ENCODE results near the gene TPRN. TPM values are rescaled to one million over a fixed set of nuclear protein-coding genes. Genes with fewer than 3 reads are reported as not detected.

Gene TPRN
- polyA plus RNA-seq, 4 donors = 34.1 to 98.4 (median 65.9) TPM

DNA sequence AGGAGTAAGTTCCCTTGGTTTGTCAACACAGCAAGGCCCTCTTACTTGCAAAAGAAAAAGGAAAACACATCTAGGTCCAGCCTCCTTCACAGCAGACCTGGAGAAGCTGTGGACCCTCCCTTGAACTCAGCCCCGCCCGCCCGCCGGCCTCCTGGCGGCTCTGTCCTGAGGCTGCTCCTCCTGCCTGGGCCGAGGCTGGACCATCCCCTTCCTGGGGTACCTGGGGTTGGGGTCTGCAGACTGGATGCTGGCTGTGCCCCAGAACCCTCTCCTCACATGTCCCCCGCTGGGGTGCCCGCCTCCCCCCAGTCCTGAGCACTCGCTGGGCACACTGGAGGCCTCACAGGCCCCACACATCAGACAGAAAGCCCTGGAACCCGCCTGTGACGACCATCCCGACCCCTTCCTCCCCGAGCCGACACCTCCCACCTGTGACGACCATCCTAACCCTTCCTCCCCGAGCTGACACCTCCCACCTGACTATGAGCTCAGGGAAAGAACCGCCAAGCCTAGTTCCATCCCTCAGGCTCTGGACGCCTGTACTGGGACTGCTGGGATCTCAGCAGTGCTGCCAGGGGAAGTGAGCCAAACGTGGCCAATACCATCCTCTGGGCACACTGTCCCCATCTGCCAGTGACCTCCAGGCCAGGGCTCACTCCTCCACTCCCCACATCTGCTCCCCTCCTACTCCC lies 21.5 kb downstream of the TPRN start:
- H3K36me3 ChIP-seq (ENCODE audit: control insufficient read depth in 3 of 3, insufficient read depth in 2 of 3, low read depth in 1 of 3, low read length in 3 of 3) = peaks cover 16 to 74% (median 23%) of the 10 kb centered on the region in 3 donors
- no peak for FAIRE-seq
- WGBS, 3 donors = 90 to 93% (median 92%) methylated on average over 19 of the region's 19 CpGs

DNA sequence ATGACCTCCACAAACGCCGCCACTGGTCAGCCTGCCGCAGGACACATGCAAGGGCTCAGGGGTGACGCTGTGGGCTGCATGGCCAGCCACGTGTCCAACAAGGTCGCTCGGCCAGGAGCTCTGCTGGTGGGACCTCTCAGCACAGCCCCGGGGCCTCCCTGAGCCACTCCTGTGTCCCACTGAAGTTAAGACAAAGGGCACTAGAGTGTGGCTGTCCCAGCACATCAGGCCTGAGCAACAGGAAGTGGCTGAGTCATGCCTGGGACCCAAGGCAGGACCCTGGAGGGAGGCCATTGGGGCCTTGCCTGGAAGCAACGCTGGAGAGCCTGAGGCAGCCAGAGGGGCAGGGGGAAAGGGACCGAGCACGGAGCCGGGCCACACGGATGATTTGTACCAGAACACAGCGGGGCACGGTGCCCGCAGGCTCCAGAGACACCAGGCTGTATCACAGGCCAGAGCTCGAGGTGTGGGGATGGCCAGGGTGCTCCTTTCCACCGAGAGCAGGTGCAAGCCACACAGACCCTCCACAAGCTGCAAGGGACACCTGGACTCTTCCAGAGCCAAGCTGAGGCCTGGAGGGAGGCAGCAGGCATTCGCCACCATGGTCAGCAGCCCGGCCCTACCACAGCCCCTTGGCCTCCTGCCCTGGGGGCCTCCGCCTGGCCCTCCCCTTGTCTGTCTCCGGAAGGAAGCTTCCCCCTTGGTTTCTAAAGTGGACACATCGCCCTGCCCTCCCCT lies 22.2 kb downstream of the TPRN start:
- FAIRE-seq (no peak), DNase-seq (no peak)
- Histone ChIP-seq H3K27me3 (ENCODE audit: control insufficient read depth in 3 of 3, insufficient read depth in 3 of 3, low read length in 3 of 3) (peaks cover 0 to 6% (median 2%) of the 10 kb centered on the region in 3 donors), H3K4me3 (ENCODE audit: low read depth in 1 of 3, low read length in 3 of 3) (no peak overlapping the region), H3K27ac (ENCODE audit: low read depth in 1 of 3, low read length in 2 of 3) (no peak overlapping the region), H3K4me1 (ENCODE audit: control insufficient read depth in 3 of 3, insufficient read depth in 2 of 3, low read depth in 1 of 3, low read length in 2 of 3) (peaks cover 0 to 3% (median 2%) of the 10 kb centered on the region in 3 donors), H3K9me3 (ENCODE audit: control insufficient read depth in 2 of 2, insufficient read depth in 1 of 2, low read depth in 1 of 2, low read length in 1 of 2) (no peaks in the 10 kb centered on the region), H3K36me3 (ENCODE audit: control insufficient read depth in 3 of 3, insufficient read depth in 2 of 3, low read depth in 1 of 3, low read length in 3 of 3) (peaks cover 13 to 67% (median 19%) of the 10 kb centered on the region in 3 donors)
- WGBS, 3 donors = 92 to 95% (median 92%) methylated on average over 21 to 23 of the region's 23 CpGs

More for the DNA sequence above, 21.5 kb downstream of the TPRN start:
- peaks cover 0 to 3% (median 2%) of the 10 kb centered on the region in 3 donors for H3K4me1 ChIP-seq (ENCODE audit: control insufficient read depth in 3 of 3, insufficient read depth in 2 of 3, low read depth in 1 of 3, low read length in 2 of 3)
- H3K9me3 ChIP-seq (ENCODE audit: control insufficient read depth in 2 of 2, insufficient read depth in 1 of 2, low read depth in 1 of 2, low read length in 1 of 2) = no peaks in the 10 kb centered on the region
- no peak for DNase-seq
- H3K27me3 ChIP-seq (ENCODE audit: control insufficient read depth in 3 of 3, insufficient read depth in 3 of 3, low read length in 3 of 3) = peaks cover 0 to 1% (median 0%) of the 10 kb centered on the region in 3 donors
- no peak overlapping the region for H3K27ac ChIP-seq (ENCODE audit: low read depth in 1 of 3, low read length in 2 of 3)
- no peak overlapping the region for H3K4me3 ChIP-seq (ENCODE audit: low read depth in 1 of 3, low read length in 3 of 3)

DNA sequence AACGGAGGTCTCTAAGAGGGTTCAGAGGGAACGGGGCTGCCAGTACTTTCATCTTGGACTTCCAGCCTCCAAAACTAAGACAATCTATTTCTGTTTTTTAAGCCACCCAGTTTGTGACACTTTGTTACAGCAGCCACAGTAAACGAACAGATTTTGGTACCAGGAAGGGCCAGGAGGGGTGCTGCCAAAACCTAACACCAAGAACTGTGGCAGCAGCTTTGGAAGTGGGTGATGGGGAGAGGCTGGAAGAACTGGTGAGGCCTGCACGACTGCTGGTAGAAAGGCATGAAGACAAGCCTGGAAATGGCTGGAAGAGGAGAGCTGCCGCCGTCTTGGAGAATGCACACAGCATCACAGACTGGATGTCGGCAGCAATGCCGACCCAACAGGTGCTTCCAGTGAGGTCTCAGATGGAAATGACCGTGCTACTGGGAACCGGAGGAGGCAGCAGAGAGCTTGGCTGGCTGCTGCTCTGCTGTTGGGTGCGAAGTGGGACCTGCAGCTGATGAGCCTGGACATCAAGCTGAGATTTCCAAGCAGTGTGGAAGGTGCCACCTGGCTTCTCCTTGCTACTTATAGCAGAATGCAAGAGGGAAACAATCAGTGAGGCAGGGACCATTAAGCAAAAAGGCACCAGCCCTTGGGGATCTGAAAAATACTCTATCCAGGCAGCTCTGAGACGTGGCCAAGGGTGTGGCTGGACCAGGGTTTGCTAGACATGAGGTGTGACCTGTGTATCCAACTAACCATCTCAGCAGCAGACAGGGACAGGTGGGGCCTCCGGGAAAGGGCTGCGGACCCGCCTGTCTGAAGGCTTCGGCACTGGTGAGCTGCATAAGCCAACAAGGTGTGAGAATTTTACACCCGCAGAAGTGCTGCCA lies 24.0 kb downstream of the TPRN start:
- Histone ChIP-seq H3K4me3 (ENCODE audit: low read depth in 1 of 3, low read length in 3 of 3) (no peak overlapping the region), H3K4me1 (ENCODE audit: control insufficient read depth in 3 of 3, insufficient read depth in 2 of 3, low read depth in 1 of 3, low read length in 2 of 3) (peaks cover 0 to 3% (median 2%) of the 10 kb centered on the region in 3 donors), H3K36me3 (ENCODE audit: control insufficient read depth in 3 of 3, insufficient read depth in 2 of 3, low read depth in 1 of 3, low read length in 3 of 3) (peaks cover 9 to 49% (median 13%) of the 10 kb centered on the region in 3 donors), H3K27me3 (ENCODE audit: control insufficient read depth in 3 of 3, insufficient read depth in 3 of 3, low read length in 3 of 3) (peaks cover 0 to 16% (median 2%) of the 10 kb centered on the region in 3 donors), H3K27ac (ENCODE audit: low read depth in 1 of 3, low read length in 2 of 3) (no peak overlapping the region), H3K9me3 (ENCODE audit: control insufficient read depth in 2 of 2, insufficient read depth in 1 of 2, low read depth in 1 of 2, low read length in 1 of 2) (no peaks in the 10 kb centered on the region)
- WGBS, 3 donors = 31 to 50% (median 44%) methylated on average over 17 of the region's 17 CpGs
- DNase-seq (peak; percentile 67 to 77), FAIRE-seq (no peak)

DNA sequence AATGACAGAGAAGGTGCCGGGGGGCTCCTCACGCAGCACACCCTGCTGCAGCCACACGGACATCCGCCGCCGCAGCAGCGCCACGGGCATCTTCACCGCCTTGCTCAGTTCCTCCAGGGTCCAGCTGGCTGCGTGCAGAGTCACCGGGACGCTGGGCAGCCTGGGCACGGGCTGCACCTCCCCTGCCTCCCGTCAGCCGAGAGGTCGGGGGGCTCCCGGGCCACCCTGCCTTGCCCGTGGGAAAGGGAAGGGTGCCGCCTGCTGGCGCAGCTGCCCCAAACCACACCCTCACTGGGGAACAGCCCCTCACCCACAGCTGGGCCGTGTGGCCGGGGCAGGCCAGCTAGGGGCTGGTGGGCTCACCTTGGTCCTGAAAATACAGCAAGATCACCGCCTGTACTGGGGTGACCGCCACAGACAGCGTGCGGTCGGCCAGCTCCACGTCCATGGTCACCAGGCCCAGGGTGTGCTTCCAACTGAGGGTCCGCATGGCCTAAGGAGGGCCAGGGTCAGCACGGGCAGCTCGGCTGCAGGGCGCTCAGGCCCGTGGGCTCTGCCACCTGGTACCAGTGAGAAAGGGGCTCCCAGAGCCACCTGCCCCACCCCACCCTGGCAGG lies 25.1 kb downstream of the TPRN start:
- WGBS, 3 donors = 20 to 38% (median 30%) methylated on average over 23 to 33 of the region's 33 CpGs
- Histone ChIP-seq H3K27me3 (ENCODE audit: control insufficient read depth in 3 of 3, insufficient read depth in 3 of 3, low read length in 3 of 3) (peaks cover 0 to 27% (median 4%) of the 10 kb centered on the region in 3 donors), H3K36me3 (ENCODE audit: control insufficient read depth in 3 of 3, insufficient read depth in 2 of 3, low read depth in 1 of 3, low read length in 3 of 3) (peaks cover 9 to 38% (median 13%) of the 10 kb centered on the region in 3 donors), H3K27ac (ENCODE audit: low read depth in 1 of 3, low read length in 2 of 3) (no peak overlapping the region), H3K9me3 (ENCODE audit: control insufficient read depth in 2 of 2, insufficient read depth in 1 of 2, low read depth in 1 of 2, low read length in 1 of 2) (no peaks in the 10 kb centered on the region), H3K4me1 (ENCODE audit: control insufficient read depth in 3 of 3, insufficient read depth in 2 of 3, low read depth in 1 of 3, low read length in 2 of 3) (peaks cover 0 to 3% (median 2%) of the 10 kb centered on the region in 3 donors), H3K4me3 (ENCODE audit: low read depth in 1 of 3, low read length in 3 of 3) (no peak overlapping the region)
- no peak for DNase-seq
- no peak for FAIRE-seq

DNA sequence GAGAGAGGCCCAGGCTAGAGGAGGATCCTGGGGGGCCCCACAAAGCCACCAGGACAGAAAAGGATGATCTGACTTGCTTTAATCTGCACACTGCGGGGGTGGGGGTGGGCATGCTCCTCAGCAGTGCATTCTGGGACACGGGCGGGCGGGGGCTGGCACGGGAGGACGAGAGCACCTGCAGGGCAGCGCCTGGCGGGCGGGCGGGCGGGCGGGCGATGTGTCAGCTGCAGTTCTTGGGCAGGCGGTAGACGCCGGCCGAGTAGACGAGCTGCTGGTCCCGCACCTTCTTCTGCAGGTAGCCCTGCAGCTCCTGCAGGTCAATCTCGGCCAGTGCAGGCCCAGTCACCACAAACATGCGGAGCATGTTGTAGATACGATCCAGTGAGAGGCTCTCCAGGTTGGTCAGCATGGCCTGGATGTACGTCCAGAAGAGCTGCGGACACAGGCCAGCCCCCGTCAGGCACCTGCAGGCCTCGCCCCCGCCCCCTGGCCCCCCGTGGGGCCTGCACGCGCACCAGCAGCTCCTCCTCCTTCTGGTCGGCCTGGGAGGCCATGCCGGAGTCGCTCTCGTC lies 25.7 kb downstream of the TPRN start:
- Histone ChIP-seq H3K4me1 (ENCODE audit: control insufficient read depth in 3 of 3, insufficient read depth in 2 of 3, low read depth in 1 of 3, low read length in 2 of 3) (peaks cover 0 to 5% (median 4%) of the 10 kb centered on the region in 3 donors), H3K9me3 (ENCODE audit: control insufficient read depth in 2 of 2, insufficient read depth in 1 of 2, low read depth in 1 of 2, low read length in 1 of 2) (no peaks in the 10 kb centered on the region), H3K27ac (ENCODE audit: low read depth in 1 of 3, low read length in 2 of 3) (no peak overlapping the region), H3K27me3 (ENCODE audit: control insufficient read depth in 3 of 3, insufficient read depth in 3 of 3, low read length in 3 of 3) (peaks cover 0 to 33% (median 9%) of the 10 kb centered on the region in 3 donors), H3K4me3 (ENCODE audit: low read depth in 1 of 3, low read length in 3 of 3) (no peak overlapping the region), H3K36me3 (ENCODE audit: control insufficient read depth in 3 of 3, insufficient read depth in 2 of 3, low read depth in 1 of 3, low read length in 3 of 3) (peaks cover 3 to 32% (median 11%) of the 10 kb centered on the region in 3 donors)
- no peak for FAIRE-seq
- WGBS, 3 donors = 5 to 39% (median 21%) methylated on average over 30 to 34 of the region's 34 CpGs
- DNase-seq = no peak

DNA sequence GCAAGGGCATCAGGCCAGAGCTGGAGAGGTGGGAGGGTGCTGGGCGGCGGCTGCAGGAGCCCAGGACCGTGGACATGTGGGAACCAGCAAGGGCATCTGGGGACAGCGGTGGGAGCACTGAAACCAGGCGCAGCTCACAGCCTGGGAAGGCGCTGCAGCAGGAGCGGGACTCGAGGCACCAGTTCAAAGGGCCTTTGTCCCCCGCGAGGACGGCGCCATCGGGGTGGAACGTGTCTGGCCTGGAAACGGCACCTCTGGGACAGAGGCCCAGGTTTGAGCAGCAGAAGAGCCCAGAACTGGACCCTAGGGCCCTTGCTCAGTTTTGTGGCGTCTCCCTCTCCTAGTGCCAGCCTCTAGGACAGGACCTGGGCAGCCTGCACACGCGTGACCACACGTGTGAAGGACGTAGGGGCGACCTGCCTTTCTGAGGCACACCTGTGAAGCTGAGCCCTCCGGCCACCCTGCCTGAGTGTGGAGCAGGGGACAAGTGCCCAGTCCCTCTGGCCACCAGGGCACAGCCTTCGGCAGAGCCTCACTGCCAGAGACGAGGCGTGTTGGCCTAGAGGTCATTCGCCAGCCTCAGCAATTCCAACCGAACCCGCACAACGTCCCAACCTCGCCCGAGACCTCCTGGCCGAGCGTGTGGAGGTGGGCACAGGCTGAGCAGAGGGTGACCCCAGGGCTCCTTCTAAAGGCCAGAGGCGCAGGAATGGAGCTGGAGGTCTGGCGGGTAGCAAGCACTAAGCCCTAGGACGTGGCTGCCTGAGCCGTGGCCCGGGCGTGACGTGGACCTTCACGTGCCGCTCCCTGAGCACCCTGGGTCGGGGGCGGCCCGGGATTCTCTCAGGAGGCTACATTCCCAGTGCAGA lies 26.5 kb downstream of the TPRN start:
- Histone ChIP-seq H3K4me1 (ENCODE audit: control insufficient read depth in 3 of 3, insufficient read depth in 2 of 3, low read depth in 1 of 3, low read length in 2 of 3) (peaks cover 0 to 7% (median 5%) of the 10 kb centered on the region in 3 donors), H3K9me3 (ENCODE audit: control insufficient read depth in 2 of 2, insufficient read depth in 1 of 2, low read depth in 1 of 2, low read length in 1 of 2) (no peaks in the 10 kb centered on the region), H3K27ac (ENCODE audit: low read depth in 1 of 3, low read length in 2 of 3) (no peak overlapping the region), H3K4me3 (ENCODE audit: low read depth in 1 of 3, low read length in 3 of 3) (no peak overlapping the region), H3K27me3 (ENCODE audit: control insufficient read depth in 3 of 3, insufficient read depth in 3 of 3, low read length in 3 of 3) (peaks cover 6 to 34% (median 9%) of the 10 kb centered on the region in 3 donors), H3K36me3 (ENCODE audit: control insufficient read depth in 3 of 3, insufficient read depth in 2 of 3, low read depth in 1 of 3, low read length in 3 of 3) (peaks cover 3 to 24% (median 10%) of the 10 kb centered on the region in 3 donors)
- WGBS, 3 donors = 46 to 74% (median 60%) methylated on average over 40 to 45 of the region's 45 CpGs
- FAIRE-seq = no peak
- no peak for DNase-seq

Measured in small intestine (tissue), 7 donors.